Lower leg skin (tissue), 3 donors: ENCODE data around the gene MACROD1.

Source experiments
- POLR2A ChIP-seq, 2 donors: fragments of 450-650 bp; IDR thresholded peaks; one replicate each; pipeline ENCODE4 v1.6.1; 2016 to 2017; ENCODE audit warnings: antibody characterized with exemption in 2 of 2, mild to moderate bottlenecking in 1 of 2, moderate library complexity in 1 of 2
- TF ChIP-seq, protein P1 (sequence below), 3 donors: fragments of 450-650 bp; IDR thresholded peaks; one replicate each; pipeline ENCODE4 v1.5.1; 2016; ENCODE audit warnings: antibody characterized with exemption in 3 of 3, mild to moderate bottlenecking in 3 of 3, moderate library complexity in 2 of 3

DNA sequence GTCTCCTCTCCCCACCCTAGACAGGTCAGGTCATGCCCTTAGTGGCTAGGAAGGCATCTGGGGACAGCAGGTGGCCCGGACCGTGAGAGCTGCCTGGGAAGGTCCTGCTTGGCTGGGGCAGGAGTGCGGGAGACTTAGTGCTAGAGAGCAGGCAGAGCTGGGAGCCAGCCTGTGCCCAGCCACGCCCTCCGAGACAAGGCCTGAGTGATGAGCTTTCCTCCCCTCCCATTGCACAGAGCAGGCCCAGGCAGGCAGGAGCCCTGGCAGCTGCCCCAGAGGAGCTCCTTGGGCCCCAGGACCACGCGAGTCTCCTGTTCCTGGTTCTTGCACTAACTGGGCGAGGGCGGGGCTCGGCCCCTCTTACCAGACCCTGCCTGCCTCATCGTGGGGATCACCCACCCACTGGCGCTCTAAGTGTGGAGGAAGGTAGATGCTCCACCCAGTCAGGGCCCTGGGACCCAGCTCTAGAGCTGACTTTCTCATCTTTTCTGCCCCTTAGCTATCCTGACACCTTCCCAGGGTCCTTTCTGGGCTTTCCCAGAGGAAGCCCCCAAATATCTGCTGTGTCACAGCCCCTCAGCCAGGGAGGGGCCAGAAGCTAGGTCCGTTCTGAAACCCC is 44.9 kb downstream of the MACROD1 start:
- TF ChIP-seq, protein P1, sequence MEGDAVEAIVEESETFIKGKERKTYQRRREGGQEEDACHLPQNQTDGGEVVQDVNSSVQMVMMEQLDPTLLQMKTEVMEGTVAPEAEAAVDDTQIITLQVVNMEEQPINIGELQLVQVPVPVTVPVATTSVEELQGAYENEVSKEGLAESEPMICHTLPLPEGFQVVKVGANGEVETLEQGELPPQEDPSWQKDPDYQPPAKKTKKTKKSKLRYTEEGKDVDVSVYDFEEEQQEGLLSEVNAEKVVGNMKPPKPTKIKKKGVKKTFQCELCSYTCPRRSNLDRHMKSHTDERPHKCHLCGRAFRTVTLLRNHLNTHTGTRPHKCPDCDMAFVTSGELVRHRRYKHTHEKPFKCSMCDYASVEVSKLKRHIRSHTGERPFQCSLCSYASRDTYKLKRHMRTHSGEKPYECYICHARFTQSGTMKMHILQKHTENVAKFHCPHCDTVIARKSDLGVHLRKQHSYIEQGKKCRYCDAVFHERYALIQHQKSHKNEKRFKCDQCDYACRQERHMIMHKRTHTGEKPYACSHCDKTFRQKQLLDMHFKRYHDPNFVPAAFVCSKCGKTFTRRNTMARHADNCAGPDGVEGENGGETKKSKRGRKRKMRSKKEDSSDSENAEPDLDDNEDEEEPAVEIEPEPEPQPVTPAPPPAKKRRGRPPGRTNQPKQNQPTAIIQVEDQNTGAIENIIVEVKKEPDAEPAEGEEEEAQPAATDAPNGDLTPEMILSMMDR (IDR thresholded peaks at IDR 0.05) = no peak
- TF ChIP-seq POLR2A (IDR thresholded peaks at IDR 0.05) = no peak
